HEK293 (cell line): ENCODE data around the gene CREB3L1.

ENCODE experiments used
- CTCF ChIA-PET: fragments of 350-600 bp; formaldehyde crosslinking; extraction: SDS; loops from one replicate; lab custom pipeline; 2021; ENCODE audit warnings: antibody characterized with exemption; lab: Yijun Ruan, JAX
- POLR2A ChIA-PET: fragments of 300-600 bp; formaldehyde crosslinking; extraction: SDS; loops from one replicate; lab custom pipeline; 2020; ENCODE audit warnings: antibody characterized with exemption, inconsistent platforms; lab: Yijun Ruan, JAX
- H3K27ac ChIP-seq: fragments of 200-500 bp; sonication (Bioruptor generic); 2 replicates; pipeline ENCODE4 v1.5.1; 2014; ENCODE audit warnings: low read depth, low read length, control low read depth, inconsistent platforms; ENCODE audit errors: extremely low read depth
- H3K36me3 ChIP-seq, 2 experiments: fragments of 200-500 bp in 1 of 2; sonication (Bioruptor generic) in 1 of 2; 1 replicate in 1 of 2; 2 replicates in 1 of 2; pipeline ENCODE4 v1.5.1; 2014 to 2017; ENCODE audit warnings: inconsistent platforms in 2 of 2, low read length in 2 of 2; ENCODE audit not compliant: control insufficient read depth in 2 of 2, insufficient read depth in 1 of 2
- H3K4me1 ChIP-seq: fragments of 200-500 bp; sonication (Bioruptor generic); 2 replicates; pipeline ENCODE4 v1.5.1; 2014; ENCODE audit warnings: mild to moderate bottlenecking, low read length, inconsistent platforms; ENCODE audit not compliant: control insufficient read depth, insufficient read depth
- H3K4me3 ChIP-seq: 2 replicates; pipeline ENCODE4 v1.5.1; 2011; ENCODE audit warnings: low read depth, mild to moderate bottlenecking, control low read depth, low read length, moderate library complexity
- H3K9me3 ChIP-seq: fragments of 200-500 bp; sonication (Bioruptor generic); 2 replicates; pipeline ENCODE4 v1.5.1; 2014; ENCODE audit warnings: low read depth, low read length, inconsistent platforms; ENCODE audit not compliant: control insufficient read depth, insufficient read depth
- GLIS1 ChIP-seq: fragments of 450-650 bp; formaldehyde crosslinking; IDR thresholded peaks from 2 replicates; pipeline ENCODE4 v1.5.1; 2016; ENCODE audit warnings: missing biosample characterization, missing genetic modification characterization
- OSR2 ChIP-seq: fragments of 450-650 bp; formaldehyde crosslinking; IDR thresholded peaks from 2 replicates; pipeline ENCODE4 v1.5.1; 2016; ENCODE audit warnings: missing biosample characterization, missing genetic modification characterization
- SETDB1 ChIP-seq: IDR thresholded peaks from one replicate; pipeline ENCODE4 v1.6.1; 2017; ENCODE audit warnings: mild to moderate bottlenecking, low read length, moderate library complexity, mixed read lengths; ENCODE audit not compliant: insufficient read length
- ZBTB20 ChIP-seq: fragments of 450-650 bp; formaldehyde crosslinking; IDR thresholded peaks from 2 replicates; pipeline ENCODE4 v1.5.1; 2016; ENCODE audit warnings: missing biosample characterization, missing genetic modification characterization
- ZBTB8A ChIP-seq: fragments of 450-650 bp; formaldehyde crosslinking; IDR thresholded peaks from 2 replicates; pipeline ENCODE4 v1.5.1; 2016; ENCODE audit warnings: missing biosample characterization, missing genetic modification characterization
- ZFHX2 ChIP-seq: fragments of 450-650 bp; formaldehyde crosslinking; conservative IDR thresholded peaks from 2 replicates; pipeline ENCODE4 v1.5.1; 2016; ENCODE audit warnings: missing biosample characterization, missing genetic modification characterization
- ZIC2 ChIP-seq: fragments of 450-650 bp; formaldehyde crosslinking; IDR thresholded peaks from 2 replicates; pipeline ENCODE4 v1.5.1; 2016; ENCODE audit warnings: missing biosample characterization, missing genetic modification characterization
- ZNF112 ChIP-seq: fragments of 450-650 bp; formaldehyde crosslinking; IDR thresholded peaks from 2 replicates; pipeline ENCODE4 v1.5.0; 2017; ENCODE audit warnings: missing biosample characterization, missing genetic modification characterization
- ZNF184 ChIP-seq: fragments of 450-650 bp; IDR thresholded peaks from 2 replicates; pipeline ENCODE4 v1.5.1; 2018; ENCODE audit warnings: missing biosample characterization, mild to moderate bottlenecking, missing genetic modification characterization
- ZNF449 ChIP-seq: fragments of 450-650 bp; formaldehyde crosslinking; IDR thresholded peaks from 2 replicates; pipeline ENCODE4 v1.5.1; 2017; ENCODE audit warnings: missing biosample characterization, mild to moderate bottlenecking, missing genetic modification characterization, moderate library complexity
- ZNF48 ChIP-seq: fragments of 450-650 bp; formaldehyde crosslinking; IDR thresholded peaks from 2 replicates; pipeline ENCODE4 v1.5.1; 2016; ENCODE audit warnings: missing biosample characterization, missing genetic modification characterization
- ZNF548 ChIP-seq: fragments of 450-650 bp; formaldehyde crosslinking; IDR thresholded peaks from 2 replicates; pipeline ENCODE4 v1.5.1; 2016; ENCODE audit warnings: missing biosample characterization, missing genetic modification characterization
- ZNF571 ChIP-seq: fragments of 450-650 bp; formaldehyde crosslinking; IDR thresholded peaks from 2 replicates; pipeline ENCODE4 v1.5.0; 2017; ENCODE audit warnings: missing biosample characterization, missing genetic modification characterization
- ZNF623 ChIP-seq: fragments of 450-650 bp; formaldehyde crosslinking; IDR thresholded peaks from 2 replicates; pipeline ENCODE4 v1.5.1; 2016; ENCODE audit warnings: missing biosample characterization, missing genetic modification characterization
- ZNF670 ChIP-seq: fragments of 450-650 bp; formaldehyde crosslinking; IDR thresholded peaks from 2 replicates; pipeline ENCODE4 v1.5.1; 2016; ENCODE audit warnings: missing biosample characterization, missing genetic modification characterization, low read depth
- ZNF837 ChIP-seq: fragments of 450-650 bp; formaldehyde crosslinking; IDR thresholded peaks from 2 replicates; pipeline ENCODE4 v1.5.1; 2016; ENCODE audit warnings: missing biosample characterization, missing genetic modification characterization
- ZNF843 ChIP-seq: fragments of 450-650 bp; formaldehyde crosslinking; IDR thresholded peaks from 2 replicates; pipeline ENCODE4 v1.5.1; 2016; ENCODE audit warnings: missing biosample characterization, missing genetic modification characterization

CREB3L1 gene

GRCh38 chr11:46357483-46357936, 80.0 kb downstream of the CREB3L1 start:
- no peaks in the 10 kb centered on the region for H3K9me3 ChIP-seq
- ChIA-PET POLR2A (interaction anchor here (1.1 kb wide), 1 partner anchor 21 kb away, joined by 4 read pairs; no protein-coding TSS in a partner anchor), CTCF (interaction anchor here (0.5 to 1.9 kb wide), 6 partner anchors 8 to 133 kb away, joined by 3 to 8 read pairs (median 3); partner anchors contain the start of gene DGKZ)
- no peak overlapping the region for H3K4me3 ChIP-seq
- H3K27ac ChIP-seq, result no peak overlapping the region
- TF ChIP-seq ZBTB20 (no peak), ZFHX2 (peak; percentile 45), GLIS1 (tag by site-specific recombination) (peak; percentile 52), ZIC2 (tag by site-specific recombination) (peak; percentile 86), ZNF449 (no peak), ZBTB8A (tag by site-specific recombination) (0 out of 2 replicates have a peak, but pooled peaks have one; percentile 32)
- peaks cover 0 to 14% of the 10 kb centered on the region in 2 experiments; a peak in 1 of 3 replicates for H3K36me3 ChIP-seq
- H3K4me1 ChIP-seq, result peaks cover 9% of the 10 kb centered on the region

GRCh38 chr11:46359953-46360352, 82.5 kb downstream of the CREB3L1 start:
- no peaks in the 10 kb centered on the region for H3K9me3 ChIP-seq
- peaks cover 0 to 10% of the 10 kb centered on the region in 2 experiments; a peak in 1 of 3 replicates for H3K36me3 ChIP-seq
- H3K4me3 ChIP-seq, result no peak overlapping the region
- ChIA-PET POLR2A (interaction anchor here (0.6 to 1.3 kb wide), 3 partner anchors 9 to 505 kb away, joined by 3 to 4 read pairs (median 4); no protein-coding TSS in a partner anchor), CTCF (interaction anchor here (0.6 to 3.3 kb wide), 6 partner anchors 8 to 1029 kb away, joined by 3 to 26 read pairs (median 13); no protein-coding TSS in a partner anchor)
- TF ChIP-seq ZNF48 (tag by site-specific recombination) (no peak), ZNF670 (tag by site-specific recombination) (no peak), ZNF843 (tag by site-specific recombination) (no peak), GLIS1 (tag by site-specific recombination) (no peak), ZNF112 (tag by site-specific recombination) (no peak), ZNF548 (no peak), ZNF184 (tag by site-specific recombination) (no peak), ZNF571 (tag by site-specific recombination) (no peak)
- TF ChIP-seq, all 188 proteins: peak for 0
- Histone ChIP-seq H3K27ac (no peak overlapping the region), H3K4me1 (peaks cover 9% of the 10 kb centered on the region)

GRCh38 chr11:46360878-46361277, 83.4 kb downstream of the CREB3L1 start:
- Histone ChIP-seq H3K4me3 (no peak overlapping the region), H3K36me3 (peaks cover 0 to 10% of the 10 kb centered on the region in 2 experiments; a peak in 1 of 3 replicates), H3K27ac (no peak overlapping the region), H3K9me3 (no peaks in the 10 kb centered on the region), H3K4me1 (peaks cover 9% of the 10 kb centered on the region)
- POLR2A ChIA-PET, result interaction anchor here (0.7 to 1.3 kb wide), 5 partner anchors 8 to 506 kb away, joined by 3 to 7 read pairs (median 4); no protein-coding TSS in a partner anchor
- TF ChIP-seq OSR2 (tag by site-specific recombination), result no peak
- no peak for TF ChIP-seq ZNF623 (tag by site-specific recombination)
- no peak for TF ChIP-seq ZNF837 (tag by site-specific recombination)
- TF ChIP-seq SETDB1, result no peak
- no peak for TF ChIP-seq ZIC2 (tag by site-specific recombination)
- CTCF ChIA-PET, result interaction anchor here (0.5 to 3.3 kb wide), 9 partner anchors 8 to 122 kb away, joined by 3 to 26 read pairs (median 3); partner anchors contain the start of gene CHRM4
